T-helper 1 cell treated with Interleukin-12 subunit alpha and Interleukin-12 subunit beta and Interleukin-4 antibody, amounts not matched to agents 30 ng/mL and 1 ng/mL, for 36 hours (primary cell): ENCODE measurements around the gene CCDC112. TPM values are rescaled to one million over a fixed set of nuclear protein-coding genes. Genes with fewer than 3 reads are reported as not detected.
"Not testable (repeated sequence)": the region's sequence is repeated elsewhere in the genome, so short reads cannot be mapped to it uniquely, and the experiment has no call there.

Source experiments
- intact Hi-C: fragments of 100-400 bp; cut with micrococcal nuclease; formaldehyde crosslinking; loops from one replicate; pipeline ENCODE4 v1.15.1; 2024
- total RNA-seq: library from RNA; stranded (reverse); gene quantifications from 2 replicates; pipeline ENCODE4 v1.2.3, GENCODE V29; 2022

The CCDC112 gene
- total RNA-seq, result 0.66 and 0.88 TPM in 2 replicates

DNA sequence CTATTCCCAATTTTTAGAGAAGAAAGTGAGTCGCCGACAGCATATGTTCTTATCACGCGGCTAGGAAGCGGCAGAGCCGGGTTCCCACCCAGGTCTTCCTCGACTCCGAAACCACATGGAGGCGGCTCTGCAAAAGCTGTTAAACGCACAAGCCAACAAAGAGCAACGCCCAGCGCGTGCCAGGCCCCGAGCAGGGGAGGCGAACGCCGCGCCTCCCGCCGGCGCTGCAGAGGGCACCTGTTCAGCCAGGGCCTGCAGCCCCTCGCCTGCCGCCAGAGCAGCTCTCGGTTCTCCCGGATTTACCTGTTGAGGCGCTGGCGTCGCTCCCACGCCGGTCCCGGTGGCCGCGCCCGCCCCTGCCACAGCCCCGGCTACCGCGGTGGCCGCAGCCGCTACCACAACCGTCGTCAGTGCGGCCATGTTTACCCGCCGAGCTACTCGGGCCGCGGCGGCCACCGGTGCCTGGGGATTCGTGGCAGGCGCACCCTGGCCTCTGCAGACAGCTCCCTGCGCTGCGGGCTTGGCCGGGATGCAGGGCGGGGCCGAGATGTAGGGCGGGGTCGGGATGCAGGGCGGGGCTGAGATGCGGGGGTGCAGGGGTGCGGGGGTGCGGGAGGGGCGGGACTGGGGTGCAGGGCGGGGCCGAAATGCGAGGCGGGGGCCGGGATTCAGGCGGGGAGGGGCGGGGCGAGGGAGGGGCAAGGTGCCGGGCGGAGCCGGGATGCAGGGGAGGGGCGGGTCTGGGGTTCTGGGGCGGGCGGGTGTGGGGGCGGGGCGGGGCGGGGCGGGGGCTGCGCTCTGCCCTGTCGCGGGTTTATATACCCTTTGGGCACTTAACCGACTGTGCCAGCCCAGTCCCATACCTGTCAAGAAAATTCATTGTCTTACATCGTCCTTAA, at the start of gene CCDC112:
TSS of gene CCDC112 (minus strand) at position 531 of the 899 bp plus-strand sequence. CDS start at position 420, 111 bp downstream.
- intact Hi-C loops, result loop anchor here (1.0 to 5.0 kb wide), 7 partner anchors 34 to 545 kb away; partner anchors contain the start of genes AP3S1, ATG12, FEM1C and PGGT1B

GRCh38 chr5:115345344-115345743, 48.9 kb upstream of the CCDC112 start:
- intact Hi-C loops, result no loop called here

- intact Hi-C loops, result no loop called here
Observed at GRCh38 chr5:115343855-115344254, 47.4 kb upstream of the CCDC112 start.

DNA sequence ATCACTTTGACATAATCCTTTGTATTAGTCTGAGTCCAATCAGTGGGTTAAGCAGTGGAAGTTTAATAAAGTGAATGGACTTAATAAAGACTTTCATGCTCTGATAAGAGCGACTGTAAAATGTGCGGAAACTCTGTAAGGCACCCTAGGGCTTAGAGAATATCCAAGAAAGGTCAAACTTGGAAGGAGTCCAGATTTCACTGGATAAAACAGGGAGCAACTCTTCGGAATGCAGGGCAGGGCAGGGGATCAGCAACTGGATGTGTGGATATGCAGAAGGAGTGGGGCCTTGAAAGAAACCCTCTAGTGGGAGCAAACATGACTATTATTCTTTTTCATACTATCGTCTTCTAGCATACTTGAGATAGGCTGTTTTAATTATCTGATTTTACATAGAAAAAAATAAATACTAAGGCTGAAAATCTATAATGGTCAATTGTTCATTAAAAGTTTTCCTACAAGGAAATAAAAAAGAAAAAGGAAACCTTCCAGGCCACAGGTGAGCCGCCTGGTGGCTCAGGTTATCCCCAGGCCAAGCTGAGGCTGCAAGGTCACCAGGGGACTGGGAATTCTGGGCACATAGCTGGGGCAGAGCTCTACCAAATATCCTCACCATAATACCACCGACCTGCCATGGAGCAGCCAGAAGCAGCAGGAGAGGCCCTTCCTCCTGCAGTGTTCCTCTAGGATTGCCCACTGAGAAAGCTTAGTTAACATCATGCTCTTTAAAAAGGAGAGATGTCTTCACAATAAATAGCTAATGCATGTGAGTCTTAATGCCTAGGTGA, 46.3 kb upstream of the CCDC112 start:
- intact Hi-C loops, result no loop called here

DNA sequence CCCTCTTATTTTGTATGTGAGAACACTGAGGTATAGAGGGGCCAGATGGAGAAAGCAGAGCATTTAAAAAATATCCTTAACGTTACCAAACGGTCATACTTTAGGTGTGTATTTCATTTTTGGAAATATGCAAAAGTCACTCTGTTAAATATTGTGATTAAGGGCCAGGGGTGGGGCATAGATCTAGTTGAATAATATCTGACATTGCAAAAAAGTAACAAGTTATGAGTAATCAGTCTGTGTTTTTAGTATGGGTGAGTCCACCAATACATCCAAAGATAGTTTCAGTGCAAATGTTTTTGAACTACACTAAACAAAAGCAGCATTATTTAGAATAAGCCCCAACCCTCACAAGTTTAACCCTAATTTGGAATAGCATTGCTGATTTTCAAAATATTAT, 45.3 kb upstream of the CCDC112 start:
- intact Hi-C loops, result no loop called here

- intact Hi-C loops, result no loop called here
Observed at GRCh38 chr5:115338851-115339250, 42.4 kb upstream of the CCDC112 start.

DNA sequence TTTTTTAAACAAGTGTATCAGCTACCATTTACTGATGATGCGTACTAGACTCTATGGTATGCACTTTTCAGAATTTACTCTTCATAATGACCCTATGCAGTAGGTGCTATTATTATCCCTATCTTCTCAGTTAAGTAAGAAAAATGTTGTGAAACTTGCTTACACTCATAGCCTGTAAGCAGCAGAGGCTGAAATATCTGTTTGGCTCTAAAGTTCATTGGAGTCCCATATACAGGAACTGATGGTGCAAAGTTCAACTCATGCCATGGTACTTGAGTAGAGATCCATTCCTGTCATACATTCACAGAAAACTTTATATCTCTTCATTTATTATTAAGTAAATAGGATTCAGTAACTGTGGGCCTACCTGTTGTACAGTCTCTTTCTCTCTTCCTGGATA, 41.4 kb upstream of the CCDC112 start:
- intact Hi-C loops, result no loop called here

DNA sequence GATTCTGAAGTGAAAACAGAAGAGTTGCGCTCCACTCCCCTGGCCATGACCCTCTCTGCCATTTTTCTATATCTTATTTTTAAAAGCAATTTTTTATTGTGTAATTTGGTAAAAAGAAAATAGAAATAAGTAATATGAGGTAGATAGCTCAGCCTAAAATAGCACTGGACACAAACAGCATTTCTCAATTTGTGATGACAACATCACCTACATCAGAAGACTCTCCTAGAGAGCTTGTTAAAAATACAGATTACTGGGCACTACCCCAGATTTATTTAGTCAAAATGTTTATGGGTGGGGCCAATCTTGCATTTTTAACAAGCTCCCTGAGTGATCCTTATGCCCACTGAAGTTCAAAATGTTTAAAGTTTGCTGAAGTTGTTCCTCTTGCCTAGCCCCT, 40.5 kb upstream of the CCDC112 start:
- intact Hi-C loops, result no loop called here

DNA sequence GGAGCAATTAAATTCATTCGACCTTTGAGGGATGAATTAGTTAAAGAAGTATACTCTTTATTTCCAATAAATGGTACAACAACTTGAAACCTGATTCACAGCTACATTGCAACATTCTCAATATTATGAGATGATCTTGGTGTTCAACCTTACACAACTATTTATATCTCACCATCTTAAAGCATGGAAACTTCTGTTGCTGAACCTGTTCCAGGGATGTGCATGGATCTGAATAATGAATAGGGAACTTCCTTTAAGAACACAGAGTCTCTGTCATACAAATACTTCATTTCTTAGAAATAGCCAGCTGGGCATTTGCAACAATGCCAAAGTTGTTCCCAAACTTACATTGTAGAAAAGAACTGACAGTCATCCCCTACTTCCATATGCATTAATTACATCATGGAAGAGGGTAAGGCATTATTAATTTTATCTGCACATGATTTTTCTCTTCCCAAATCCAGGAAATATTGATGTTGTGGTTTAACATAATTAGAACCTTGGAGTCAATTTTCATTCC, 39.8 kb upstream of the CCDC112 start:
- intact Hi-C loops, result no loop called here

DNA sequence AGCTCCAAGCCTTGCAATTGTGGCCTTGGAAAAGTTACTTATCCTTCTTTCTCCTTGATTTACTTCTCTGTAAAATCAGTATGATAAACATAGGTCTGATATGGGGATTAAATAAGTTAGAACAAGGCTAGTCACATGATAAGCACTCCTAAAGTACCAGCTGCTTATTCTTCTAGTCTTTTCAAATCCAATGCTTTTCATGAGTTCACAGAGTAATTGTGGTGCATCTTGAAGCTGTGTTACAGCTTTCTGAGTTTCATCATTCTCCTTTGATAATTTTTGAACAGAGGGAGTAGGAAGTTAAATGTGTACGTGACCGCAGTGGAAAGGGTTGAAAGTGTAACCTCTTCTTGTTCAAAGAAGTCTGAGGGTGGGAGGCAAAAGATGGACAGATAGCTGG, 38.8 kb upstream of the CCDC112 start:
- intact Hi-C loops, result no loop called here

DNA sequence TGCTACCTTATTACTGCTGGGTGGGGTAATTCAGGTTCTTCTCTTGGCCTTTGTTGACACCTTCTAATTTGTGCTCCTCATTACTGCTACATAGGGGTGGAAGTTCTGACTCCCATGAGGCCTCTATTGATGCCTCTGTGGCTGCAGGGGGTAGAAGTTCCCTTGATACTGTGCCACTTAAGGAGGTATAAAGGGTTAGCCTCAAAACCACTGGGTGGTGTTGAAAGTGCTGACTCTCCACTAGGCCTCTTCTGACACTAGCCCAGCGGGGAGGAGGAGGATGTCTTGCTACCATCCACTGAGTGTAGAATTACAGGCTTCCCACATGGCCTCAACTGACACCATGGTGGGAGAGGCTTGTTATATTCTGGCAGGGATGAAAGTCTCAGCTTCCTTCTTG, 36.7 kb upstream of the CCDC112 start:
- intact Hi-C loops, result no loop called here

GRCh38 chr5:115330830-115331229, 34.4 kb upstream of the CCDC112 start:
- intact Hi-C loops, result no loop called here

- intact Hi-C loops, result no loop called here
Observed at GRCh38 chr5:115329475-115329874, 33.0 kb upstream of the CCDC112 start.

- intact Hi-C loops, result not testable (repeated sequence)
Observed at GRCh38 chr5:115328617-115329274, 32.3 kb upstream of the CCDC112 start.

DNA sequence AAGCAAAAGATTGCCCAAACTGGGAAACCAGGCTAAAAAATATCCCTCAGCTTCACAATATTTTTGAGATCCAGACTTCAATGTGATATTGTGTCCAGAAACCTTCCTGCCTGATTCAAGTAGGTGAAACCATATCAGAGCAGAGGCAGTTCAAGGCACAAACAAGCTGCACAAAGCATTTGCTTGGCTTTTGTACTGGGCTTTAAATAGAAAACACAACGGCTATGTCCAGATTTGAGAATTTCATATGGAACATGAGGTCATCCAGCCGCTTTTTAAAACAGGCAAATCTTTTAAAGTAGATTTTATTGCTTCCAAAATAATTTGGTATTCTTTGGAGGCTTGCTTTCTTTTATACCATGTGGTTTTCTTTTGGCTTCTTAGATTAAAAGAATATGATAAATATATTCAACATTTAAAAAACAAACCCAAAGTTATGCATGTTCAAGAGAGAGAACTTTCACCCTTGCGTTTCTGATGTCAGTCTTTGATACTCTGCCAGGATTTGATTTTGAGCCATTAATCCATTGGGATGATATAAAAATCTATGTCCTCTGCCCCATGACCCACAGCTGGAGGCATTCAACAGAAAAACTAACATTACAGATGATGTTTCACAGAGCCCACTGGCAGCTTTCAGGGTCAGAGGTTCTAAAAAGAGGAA, 29.0 kb upstream of the CCDC112 start:
- intact Hi-C loops, result no loop called here

DNA sequence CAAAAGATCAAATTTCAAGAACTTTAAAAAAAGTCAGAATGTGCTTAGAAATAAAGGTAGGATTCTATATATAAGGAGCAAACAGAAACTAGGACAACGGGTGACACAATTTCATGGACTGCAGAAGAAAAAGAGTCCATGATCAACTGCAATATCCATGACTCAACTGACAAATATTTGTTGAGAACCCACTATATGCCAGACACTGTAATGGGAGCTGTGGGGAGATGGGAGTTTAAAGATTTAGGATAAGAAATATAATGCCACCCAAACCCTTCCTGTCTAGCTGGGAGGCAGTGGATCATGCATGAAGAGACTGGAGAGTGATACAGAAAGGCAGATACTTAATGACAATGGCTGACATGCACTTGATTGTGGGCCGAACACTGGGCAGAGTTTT, 27.6 kb upstream of the CCDC112 start:
- intact Hi-C loops, result no loop called here

- intact Hi-C loops, result no loop called here
Observed at GRCh38 chr5:115322729-115323128, 26.3 kb upstream of the CCDC112 start.

- intact Hi-C loops, result no loop called here
Observed at GRCh38 chr5:115321309-115321708, 24.9 kb upstream of the CCDC112 start.

- intact Hi-C loops, result no loop called here
Observed at GRCh38 chr5:115320515-115320914, 24.1 kb upstream of the CCDC112 start.

GRCh38 chr5:115320006-115320405, 23.6 kb upstream of the CCDC112 start:
- intact Hi-C loops, result no loop called here

DNA sequence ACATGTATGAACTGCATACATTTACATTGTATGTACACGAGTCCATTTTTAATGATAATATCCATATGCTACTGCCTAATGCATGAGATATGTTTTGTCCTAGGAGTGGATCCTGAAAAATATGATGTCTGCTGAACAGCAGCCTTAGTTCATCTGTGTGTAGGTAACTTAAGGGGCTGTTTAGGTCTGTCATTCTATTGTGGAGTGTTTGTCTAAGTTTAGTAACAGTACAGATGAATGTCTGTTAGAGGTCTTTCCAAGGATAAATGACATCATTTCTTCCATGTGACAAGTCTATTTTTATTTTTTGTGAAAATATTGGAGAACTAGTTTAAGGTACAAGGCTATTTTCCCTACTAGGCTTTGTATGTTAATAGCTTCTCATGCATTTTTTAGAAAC, 22.6 kb upstream of the CCDC112 start:
- intact Hi-C loops, result no loop called here
